ENCODE results near the gene CHEK2.

The CHEK2 gene

GRCh38 chr22:28710576-28711191 is 30.9 kb downstream of the CHEK2 start:
- DNase-seq (no peak), ATAC-seq (ENCODE audit: insufficient read depth, low read depth) (no peak)
- Histone ChIP-seq H3K27me3 (ENCODE audit: insufficient read depth, low read length, poor library complexity) (no peaks in the 10 kb centered on the region), H3K9ac (ENCODE audit: low read depth, low read length) (no peak overlapping the region), H3K4me3 (ENCODE audit: low read depth in 1 of 2, low read length in 2 of 2) (no peak overlapping the region), H3K4me2 (ENCODE audit: insufficient read depth, low read length) (no peak overlapping the region), H3K9me3 (ENCODE audit: insufficient read depth, low read length, severe bottlenecking) (no peaks in the 10 kb centered on the region), H2AFZ (ENCODE audit: low read depth, low read length) (no peak overlapping the region), H4K20me1 (ENCODE audit: insufficient read depth, low read length) (peaks cover 4% of the 10 kb centered on the region; the same call in 1 of the 2 replicates), H3K36me3 (ENCODE audit: insufficient read depth, low read length) (peaks cover 72% of the 10 kb centered on the region), H3K4me1 (ENCODE audit: insufficient read depth, low read length) (no peaks in the 10 kb centered on the region), H3K27ac (ENCODE audit: low read length) (no peak overlapping the region), H3K79me2 (ENCODE audit: insufficient read depth, low read length) (no peaks in the 10 kb centered on the region)
- TF ChIP-seq EZH2 (IDR thresholded peaks at IDR 0.05; ENCODE audit: borderline replicate concordance, low read depth, low read length, severe bottlenecking) (no peak), CTCF (IDR thresholded peaks at IDR 0.05; ENCODE audit: borderline replicate concordance, extremely low read depth, low read length, poor library complexity, severe bottlenecking) (no peak)

- H3K79me2 ChIP-seq (ENCODE audit: insufficient read depth, low read length) = no peaks in the 10 kb centered on the region
- H3K4me3 ChIP-seq (ENCODE audit: low read depth in 1 of 2, low read length in 2 of 2) = no peak overlapping the region
- H3K36me3 ChIP-seq (ENCODE audit: insufficient read depth, low read length) = peaks cover 70% of the 10 kb centered on the region
- H3K9me3 ChIP-seq (ENCODE audit: insufficient read depth, low read length, severe bottlenecking) = no peaks in the 10 kb centered on the region
- H3K27me3 ChIP-seq (ENCODE audit: insufficient read depth, low read length, poor library complexity) = no peaks in the 10 kb centered on the region
- H4K20me1 ChIP-seq (ENCODE audit: insufficient read depth, low read length) = peaks cover 4% of the 10 kb centered on the region; the same call in 1 of the 2 replicates
- ATAC-seq (ENCODE audit: insufficient read depth, low read depth) (no peak), DNase-seq (no peak)
- no peaks in the 10 kb centered on the region for H3K4me1 ChIP-seq (ENCODE audit: insufficient read depth, low read length)
- H2AFZ ChIP-seq (ENCODE audit: low read depth, low read length) = no peak overlapping the region
- H3K9ac ChIP-seq (ENCODE audit: low read depth, low read length) = no peak overlapping the region
- TF ChIP-seq CTCF (IDR thresholded peaks at IDR 0.05; ENCODE audit: borderline replicate concordance, extremely low read depth, low read length, poor library complexity, severe bottlenecking) = no peak
- no peak for TF ChIP-seq EZH2 (IDR thresholded peaks at IDR 0.05; ENCODE audit: borderline replicate concordance, low read depth, low read length, severe bottlenecking)
- H3K4me2 ChIP-seq (ENCODE audit: insufficient read depth, low read length) = no peak overlapping the region
- no peak overlapping the region for H3K27ac ChIP-seq (ENCODE audit: low read length)
Observed at GRCh38 chr22:28710107-28710506, 31.5 kb downstream of the CHEK2 start.

DNA sequence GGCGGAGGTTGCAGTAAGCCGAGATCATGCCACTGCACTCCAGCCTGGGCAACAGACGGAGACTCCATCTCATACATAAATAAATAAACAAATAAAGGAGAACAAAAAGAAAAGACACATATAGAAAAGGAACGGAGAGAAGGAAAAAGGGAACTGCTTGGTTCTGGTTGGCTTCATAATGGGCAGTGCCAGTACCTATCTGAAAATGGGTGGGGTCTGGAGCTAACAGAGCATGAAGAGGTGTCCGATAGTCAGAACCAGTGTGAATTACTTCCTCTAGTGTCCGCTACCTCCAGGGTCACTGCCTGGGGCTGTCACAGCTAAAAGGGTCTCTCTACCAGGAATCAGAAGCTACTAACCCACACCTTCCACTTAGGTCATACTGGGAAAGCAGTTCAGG is 34.8 kb downstream of the CHEK2 start:
- no peak for DNase-seq
- no peaks in the 10 kb centered on the region for H3K4me1 ChIP-seq (ENCODE audit: insufficient read depth, low read length)
- H3K79me2 ChIP-seq (ENCODE audit: insufficient read depth, low read length) = no peaks in the 10 kb centered on the region
- H3K36me3 ChIP-seq (ENCODE audit: insufficient read depth, low read length) = peaks cover 77% of the 10 kb centered on the region
- H3K4me3 ChIP-seq (ENCODE audit: low read depth in 1 of 2, low read length in 2 of 2) = no peak overlapping the region
- no peak overlapping the region for H3K4me2 ChIP-seq (ENCODE audit: insufficient read depth, low read length)
- TF ChIP-seq EZH2 (IDR thresholded peaks at IDR 0.05; ENCODE audit: borderline replicate concordance, low read depth, low read length, severe bottlenecking) = no peak
- no peak for TF ChIP-seq CTCF (IDR thresholded peaks at IDR 0.05; ENCODE audit: borderline replicate concordance, extremely low read depth, low read length, poor library complexity, severe bottlenecking)
- no peak for ATAC-seq (ENCODE audit: insufficient read depth, low read depth)
- H3K27me3 ChIP-seq (ENCODE audit: insufficient read depth, low read length, poor library complexity) = no peaks in the 10 kb centered on the region
- no peak overlapping the region for H3K27ac ChIP-seq (ENCODE audit: low read length)
- H2AFZ ChIP-seq (ENCODE audit: low read depth, low read length) = no peak overlapping the region
- no peak overlapping the region for H3K9ac ChIP-seq (ENCODE audit: low read depth, low read length)
- H3K9me3 ChIP-seq (ENCODE audit: insufficient read depth, low read length, severe bottlenecking) = no peaks in the 10 kb centered on the region
- H4K20me1 ChIP-seq (ENCODE audit: insufficient read depth, low read length) = no peaks in the 10 kb centered on the region

Data from DND-41 (cell line).